NT2/D1 (cell line): ENCODE results near the gene LGI4.

Experiments
- DNase-seq: peaks from one replicate; pipeline ENCODE4 v3.0.0-alpha.2; 2011; ENCODE audit warnings: low read depth, low spot score
- H3K27me3 ChIP-seq: 2 replicates; pipeline ENCODE4 v1.6.0; 2011; ENCODE audit warnings: mild to moderate bottlenecking; ENCODE audit not compliant: insufficient read length, insufficient read depth
- H3K36me3 ChIP-seq: 2 replicates; pipeline ENCODE4 v1.6.1; 2011; ENCODE audit warnings: mild to moderate bottlenecking, low read length, mixed read lengths; ENCODE audit not compliant: insufficient read depth, insufficient read length
- H3K4me1 ChIP-seq: 2 replicates; pipeline ENCODE4 v1.5.1; 2011; ENCODE audit not compliant: insufficient read depth, insufficient read length
- H3K4me3 ChIP-seq: 2 replicates; pipeline ENCODE4 v1.5.1; 2011; ENCODE audit warnings: low read depth; ENCODE audit not compliant: insufficient read length
- H3K9ac ChIP-seq: 2 replicates; pipeline ENCODE4 v1.6.0; 2011; ENCODE audit warnings: low read depth; ENCODE audit not compliant: insufficient read length
- H3K9me3 ChIP-seq: 2 replicates; pipeline ENCODE4 v1.5.1; 2011; ENCODE audit warnings: mild to moderate bottlenecking, low read length; ENCODE audit not compliant: insufficient read depth
- SUZ12 ChIP-seq: IDR thresholded peaks from 2 replicates; pipeline ENCODE4 v1.6.1; 2011; ENCODE audit not compliant: insufficient read length, insufficient read depth; ENCODE audit errors: extremely low read depth
- YY1 ChIP-seq: IDR thresholded peaks from 2 replicates; pipeline ENCODE4 v1.6.1; 2011; ENCODE audit not compliant: insufficient read length, insufficient read depth
- ZNF274 ChIP-seq: IDR thresholded peaks from 2 replicates; pipeline ENCODE4 v1.6.1; 2011; ENCODE audit warnings: mild to moderate bottlenecking, low read depth, low read length

LGI4 gene

GRCh38 chr19:35086455-35086854 is 48.4 kb downstream of the LGI4 start:
- TF ChIP-seq ZNF274 (no peak), YY1 (no peak), SUZ12 (no peak)
- Histone ChIP-seq H3K9me3 (no peaks in the 10 kb centered on the region), H3K4me1 (peaks cover 10% of the 10 kb centered on the region), H3K36me3 (no peaks in the 10 kb centered on the region), H3K4me3 (no peak overlapping the region), H3K27me3 (no peaks in the 10 kb centered on the region), H3K9ac (no peak overlapping the region)
- no peak for DNase-seq

GRCh38 chr19:35085947-35086346 is 48.9 kb downstream of the LGI4 start:
- Histone ChIP-seq H3K27me3 (no peaks in the 10 kb centered on the region), H3K4me1 (peaks cover 9% of the 10 kb centered on the region), H3K9ac (no peak overlapping the region), H3K36me3 (no peaks in the 10 kb centered on the region), H3K9me3 (no peaks in the 10 kb centered on the region), H3K4me3 (no peak overlapping the region)
- TF ChIP-seq ZNF274 (no peak), SUZ12 (no peak), YY1 (no peak)
- DNase-seq = no peak

- Histone ChIP-seq H3K4me3 (no peak overlapping the region), H3K9me3 (no peaks in the 10 kb centered on the region), H3K36me3 (no peaks in the 10 kb centered on the region), H3K4me1 (peaks cover 7% of the 10 kb centered on the region), H3K27me3 (no peaks in the 10 kb centered on the region), H3K9ac (no peak overlapping the region)
- no peak for TF ChIP-seq ZNF274
- no peak for TF ChIP-seq SUZ12
- no peak for TF ChIP-seq YY1
- no peak for DNase-seq
Measured at GRCh38 chr19:35084509-35084762, 50.4 kb downstream of the LGI4 start.

- Histone ChIP-seq H3K27me3 (no peaks in the 10 kb centered on the region), H3K36me3 (no peaks in the 10 kb centered on the region), H3K9me3 (no peaks in the 10 kb centered on the region), H3K4me3 (no peak overlapping the region), H3K9ac (no peak overlapping the region), H3K4me1 (peaks cover 7% of the 10 kb centered on the region)
- no peak for DNase-seq
- TF ChIP-seq SUZ12 (no peak), YY1 (no peak), ZNF274 (no peak)
Measured at GRCh38 chr19:35083691-35084508, 51.0 kb downstream of the LGI4 start.

GRCh38 chr19:35081201-35081600 is 53.7 kb downstream of the LGI4 start:
- Histone ChIP-seq H3K27me3 (no peaks in the 10 kb centered on the region), H3K36me3 (no peaks in the 10 kb centered on the region), H3K9ac (no peak overlapping the region), H3K9me3 (no peaks in the 10 kb centered on the region), H3K4me3 (no peak overlapping the region), H3K4me1 (peaks cover 3% of the 10 kb centered on the region)
- TF ChIP-seq YY1 (no peak), ZNF274 (no peak), SUZ12 (no peak)
- no peak for DNase-seq

- Histone ChIP-seq H3K9ac (no peak overlapping the region), H3K9me3 (no peaks in the 10 kb centered on the region), H3K4me3 (no peak overlapping the region), H3K4me1 (peaks cover 3% of the 10 kb centered on the region), H3K36me3 (no peaks in the 10 kb centered on the region), H3K27me3 (no peaks in the 10 kb centered on the region)
- no peak for TF ChIP-seq ZNF274
- no peak for TF ChIP-seq SUZ12
- no peak for TF ChIP-seq YY1
- no peak for DNase-seq
Measured at GRCh38 chr19:35080613-35081170, 54.2 kb downstream of the LGI4 start.

GRCh38 chr19:35079826-35080225 is 55.0 kb downstream of the LGI4 start:
- Histone ChIP-seq H3K9me3 (no peaks in the 10 kb centered on the region), H3K4me3 (no peak overlapping the region), H3K4me1 (peaks cover 3% of the 10 kb centered on the region), H3K27me3 (no peaks in the 10 kb centered on the region), H3K36me3 (no peaks in the 10 kb centered on the region), H3K9ac (no peak overlapping the region)
- TF ChIP-seq YY1 (no peak), SUZ12 (no peak), ZNF274 (no peak)
- DNase-seq = no peak
